GM12875 (cell line): Measurements from ENCODE around the gene FCAMR.

ENCODE experiments used
- H3K4me3 ChIP-seq: one replicate; pipeline ENCODE4 v1.5.1; 2011; ENCODE audit warnings: low read depth, low read length, control low read depth
- CTCF ChIP-seq: IDR thresholded peaks from 2 replicates; pipeline ENCODE4 v1.5.1; 2011; ENCODE audit warnings: low read depth, mild to moderate bottlenecking, control low read depth, inconsistent platforms, low read length, moderate library complexity, borderline replicate concordance; ENCODE audit not compliant: insufficient read depth

FCAMR gene

GRCh38 chr1:206998816-206999215 lies 28.6 kb upstream of the FCAMR start:
- no peak for TF ChIP-seq CTCF
- H3K4me3 ChIP-seq, result no peak overlapping the region

DNA sequence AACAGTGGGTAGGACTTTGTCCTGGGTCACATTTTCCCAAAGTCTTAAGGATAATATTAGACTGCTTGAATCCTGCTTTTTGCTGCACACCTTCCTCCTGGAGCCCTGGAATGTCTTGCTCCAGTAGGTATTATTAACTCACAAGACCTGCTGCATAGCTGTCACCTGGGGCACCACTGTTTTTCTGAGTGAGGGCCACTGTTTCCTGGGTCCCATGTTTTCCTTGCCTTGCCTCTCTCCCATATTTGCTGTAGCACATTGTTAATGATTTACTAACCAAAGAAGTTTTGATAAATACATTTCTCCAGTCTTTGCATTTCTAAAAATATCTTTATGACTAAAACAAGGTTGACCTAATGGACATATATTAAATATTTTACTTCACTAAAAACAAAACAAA lies 22.5 kb upstream of the FCAMR start:
- H3K4me3 ChIP-seq, result no peak overlapping the region
- no peak for TF ChIP-seq CTCF

DNA sequence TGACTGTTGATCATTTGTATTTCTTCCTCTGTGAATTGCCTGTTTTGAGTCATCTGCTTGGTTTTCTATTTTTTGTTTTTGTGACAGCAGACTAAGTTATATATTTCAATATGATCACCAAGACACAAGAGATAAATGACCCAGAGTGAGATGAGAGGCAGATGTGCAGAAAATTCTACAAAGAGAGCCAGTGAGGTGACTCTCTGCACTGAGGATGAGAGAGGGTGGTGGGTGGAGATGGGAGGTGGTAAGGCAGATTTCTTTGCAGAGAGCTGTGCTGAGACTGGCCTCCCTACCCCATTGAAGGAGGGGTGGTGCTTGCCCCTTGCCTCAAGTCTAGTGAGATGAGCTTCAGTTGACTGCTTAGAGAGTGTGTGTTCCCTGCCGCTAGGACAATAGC lies 17.6 kb upstream of the FCAMR start:
- no peak for TF ChIP-seq CTCF
- H3K4me3 ChIP-seq, result no peak overlapping the region

- H3K4me3 ChIP-seq, result no peak overlapping the region
- no peak for TF ChIP-seq CTCF
Observed at GRCh38 chr1:206986885-206987284, 16.6 kb upstream of the FCAMR start.

- no peak for TF ChIP-seq CTCF
- H3K4me3 ChIP-seq, result no peak overlapping the region
Observed at GRCh38 chr1:206986402-206986801, 16.1 kb upstream of the FCAMR start.

DNA sequence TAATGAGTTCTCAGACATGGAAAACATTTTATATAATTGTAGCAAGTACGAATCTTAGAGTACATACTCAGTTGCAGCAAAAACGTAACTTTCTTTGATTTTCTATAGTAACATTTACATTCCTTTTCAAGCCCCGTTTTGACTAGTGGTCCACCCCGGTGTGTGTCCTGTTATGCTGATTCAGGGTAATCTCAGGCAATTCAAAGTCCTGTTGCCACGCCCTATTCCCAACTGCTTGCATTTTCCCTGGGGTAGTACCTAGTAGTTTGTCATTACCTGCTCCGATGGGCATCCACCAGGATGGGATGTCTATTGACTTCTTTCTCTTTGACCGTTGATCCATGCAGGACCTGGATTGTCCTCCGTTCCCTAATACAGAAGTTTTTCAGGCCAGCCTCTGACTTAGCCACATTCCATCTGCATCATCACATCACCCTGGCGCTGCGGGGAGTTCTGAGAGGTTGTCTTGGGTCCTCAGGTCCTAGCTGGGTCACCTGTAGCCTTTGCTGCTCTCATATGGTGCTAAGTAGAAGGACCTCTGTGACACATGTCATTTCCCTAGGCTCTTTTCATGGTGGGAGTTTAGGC lies 15.0 kb upstream of the FCAMR start:
- H3K4me3 ChIP-seq, result no peak overlapping the region
- TF ChIP-seq CTCF, result no peak

GRCh38 chr1:206982216-206982615 lies 12.0 kb upstream of the FCAMR start:
- no peak overlapping the region for H3K4me3 ChIP-seq
- peak; percentile 75 for TF ChIP-seq CTCF
